CD14-positive monocyte (primary cell): ENCODE results near the gene SLC40A1. TPM values are rescaled to one million over a fixed set of nuclear protein-coding genes. Genes with fewer than 3 reads are reported as not detected.

ENCODE experiments used
- DNase-seq, 3 donors: peaks; one replicate each; pipeline ENCODE4 v3.0.0-alpha.2; 2011 to 2022
- H2AFZ ChIP-seq: 2 replicates; pipeline ENCODE4 v1.6.0; 2012; ENCODE audit warnings: mild to moderate bottlenecking, low read depth, low read length, inconsistent platforms; ENCODE audit not compliant: insufficient read depth, poor library complexity, severe bottlenecking
- H3K27ac ChIP-seq, 2 donors: 1 replicate in 1 of 2; 2 replicates in 1 of 2; pipeline ENCODE4 v1.5.1; 2012 to 2013; ENCODE audit warnings: low read length in 2 of 2, control low read depth in 1 of 2, inconsistent platforms in 1 of 2, low read depth in 1 of 2, mild to moderate bottlenecking in 1 of 2
- H3K27me3 ChIP-seq, 2 donors: one replicate each; pipeline versions ENCODE4 v1.6.0 to v1.6.1; 2011 to 2013; ENCODE audit warnings: low read length in 2 of 2; ENCODE audit not compliant: control insufficient read depth in 2 of 2, insufficient read depth in 2 of 2
- H3K36me3 ChIP-seq, 2 donors: replicated peaks in 1 of 2; 1 replicate in 1 of 2; 2 replicates in 1 of 2; pipeline versions ENCODE4 v1.5.1 to v1.6.1; 2012 to 2013; ENCODE audit warnings: low read length in 2 of 2, control low read depth in 1 of 2, inconsistent platforms in 1 of 2, mild to moderate bottlenecking in 1 of 2; ENCODE audit not compliant: insufficient read depth in 2 of 2, control insufficient read depth in 1 of 2
- H3K4me1 ChIP-seq, 2 donors: 1 replicate in 1 of 2; 2 replicates in 1 of 2; pipeline versions ENCODE4 v1.5.1 to v1.6.1; 2012 to 2013; ENCODE audit warnings: low read length in 2 of 2, control low read depth in 1 of 2, inconsistent platforms in 1 of 2, mild to moderate bottlenecking in 1 of 2, moderate library complexity in 1 of 2; ENCODE audit not compliant: insufficient read depth in 2 of 2, control insufficient read depth in 1 of 2
- H3K4me2 ChIP-seq: replicated peaks from 2 replicates; pipeline ENCODE3; 2012; ENCODE audit warnings: low read length, moderate library complexity, mild to moderate bottlenecking; ENCODE audit not compliant: poor library complexity, severe bottlenecking; ENCODE audit errors: extremely low read depth
- H3K4me3 ChIP-seq, 3 experiments: fragments of 200-600 bp in 1 of 3; sonication (generic) in 1 of 3; replicated peaks in 1 of 3; 1 replicate in 2 of 3; 2 replicates in 1 of 3; pipeline ENCODE4 v1.5.1; 2011 to 2013; ENCODE audit warnings: low read length in 3 of 3, mild to moderate bottlenecking in 3 of 3, control low read depth in 2 of 3, low read depth in 2 of 3, inconsistent platforms in 1 of 3, moderate library complexity in 1 of 3
- H3K79me2 ChIP-seq: 2 replicates; pipeline ENCODE4 v1.6.0; 2012; ENCODE audit warnings: mild to moderate bottlenecking, control low read depth, inconsistent platforms, low read length, moderate library complexity; ENCODE audit not compliant: insufficient read depth
- H3K9ac ChIP-seq: 2 replicates; pipeline ENCODE4 v1.6.0; 2017; ENCODE audit warnings: low read length, mild to moderate bottlenecking; ENCODE audit not compliant: insufficient read depth, poor library complexity, severe bottlenecking
- H3K9me3 ChIP-seq, 2 donors: replicated peaks in 1 of 2; 1 replicate in 1 of 2; 2 replicates in 1 of 2; pipeline versions ENCODE4 v1.5.1 to v1.6.1; 2012 to 2013; ENCODE audit warnings: low read length in 2 of 2, control low read depth in 1 of 2; ENCODE audit not compliant: control insufficient read depth in 1 of 2, insufficient read depth in 1 of 2
- H4K20me1 ChIP-seq: 2 replicates; pipeline ENCODE4 v1.6.0; 2012; ENCODE audit warnings: mild to moderate bottlenecking, low read length, control low read depth, moderate library complexity; ENCODE audit not compliant: insufficient read depth
- H3K27ac Mint-ChIP-seq, 7 donors: one replicate each; pipeline ENCODE4 v1.8.0; 2020; ENCODE audit warnings: mild to moderate bottlenecking in 7 of 7, mixed read lengths in 7 of 7, moderate library complexity in 6 of 7, inconsistent platforms in 2 of 7
- H3K27me3 Mint-ChIP-seq, 3 donors: one replicate each; pipeline ENCODE4 v1.8.0; 2021 to 2022; ENCODE audit warnings: low read depth in 3 of 3, mild to moderate bottlenecking in 3 of 3, mixed read lengths in 3 of 3, moderate library complexity in 3 of 3, inconsistent platforms in 1 of 3
- H3K36me3 Mint-ChIP-seq, 2 donors: one replicate each; pipeline ENCODE4 v1.8.0; 2020; ENCODE audit warnings: mixed read lengths in 2 of 2, inconsistent platforms in 1 of 2, mild to moderate bottlenecking in 1 of 2
- H3K4me1 Mint-ChIP-seq: one replicate; pipeline ENCODE4 v1.8.0; 2020; ENCODE audit warnings: mild to moderate bottlenecking, mixed read lengths
- H3K4me3 Mint-ChIP-seq, 2 donors: one replicate each; pipeline ENCODE4 v1.8.0; 2020; ENCODE audit warnings: mild to moderate bottlenecking in 2 of 2, mixed read lengths in 2 of 2, moderate library complexity in 1 of 2
- H3K9me3 Mint-ChIP-seq, 7 donors: one replicate each; pipeline ENCODE4 v1.8.0; 2020 to 2022; ENCODE audit warnings: mixed read lengths in 7 of 7, mild to moderate bottlenecking in 6 of 7, moderate library complexity in 6 of 7, inconsistent platforms in 2 of 7
- WGBS: methylation state at CpG from one replicate; pipeline ENCODE4 v1.1.5; 2013; ENCODE audit warnings: missing lambda C conversion rate; ENCODE audit not compliant: insufficient coverage; 5-methylcytosine and 5-hydroxymethylcytosine counted together
- intact Hi-C, 2 donors: fragments of 100-400 bp; cut with micrococcal nuclease; formaldehyde crosslinking; loops; one replicate each; pipeline versions ENCODE4 v1.15.0 to v1.15.1; 2023
- polyA plus RNA-seq, 3 donors: library from polyadenylated mRNA; depleted of rRNA in 1 of 3; unstranded in 2 of 3; stranded (reverse) in 1 of 3; fragments of 300-500 nt in 2 of 3; fragments of >200 nt in 1 of 3; fragmentation: Illumina TruSeq in 2 of 3; gene quantifications; 1 replicate in 2 of 3; 2 replicates in 1 of 3; pipeline ENCODE4 v1.2.3, GENCODE V29; 2012 to 2021
- TF ChIP-seq, protein P1 (sequence below): fragments of 200-600 bp; IDR thresholded peaks from one replicate; pipeline ENCODE4 v1.8.0; 2022; ENCODE audit warnings: antibody characterized with exemption, mild to moderate bottlenecking

SLC40A1 gene
- polyA plus RNA-seq, 3 donors = 7.9 to 91.6 (median 90.4) TPM

DNA sequence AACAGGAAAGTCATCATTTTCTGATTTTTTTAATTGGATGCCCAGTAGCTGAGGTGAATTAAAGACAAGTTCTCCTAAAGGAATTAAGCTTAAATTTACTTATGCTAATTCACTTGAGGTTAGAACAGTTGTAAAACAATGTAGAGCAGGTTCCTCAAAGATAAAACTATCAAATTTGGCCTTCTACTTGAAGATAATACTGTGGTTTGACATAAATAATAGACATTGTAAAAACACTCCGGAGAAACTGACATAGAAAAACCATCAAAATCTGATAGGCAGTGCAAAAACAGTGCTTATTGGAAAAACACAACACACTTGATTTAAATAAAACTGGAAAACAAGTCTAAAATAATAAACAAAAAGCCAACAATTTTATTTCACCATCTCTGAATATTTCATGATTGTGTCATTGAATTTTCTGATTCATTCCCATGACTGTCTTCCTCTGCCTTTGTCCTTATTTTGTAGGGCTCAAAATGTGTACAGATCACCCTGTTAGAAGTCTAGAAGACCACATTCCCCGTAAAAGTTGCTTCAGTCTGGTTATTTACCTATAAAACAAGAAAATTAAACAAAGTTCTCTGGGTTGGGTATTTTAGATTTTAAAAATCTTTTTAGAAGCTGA lies 28.3 kb upstream of the SLC40A1 start:
- no peak overlapping the region for H3K4me3 ChIP-seq
- H2AFZ ChIP-seq = no peak overlapping the region
- WGBS = no CpG with 5 or more reads among the region's 2 CpGs
- peaks cover 6% of the 10 kb centered on the region for H3K4me1 Mint-ChIP-seq
- H3K4me3 Mint-ChIP-seq = no peak overlapping the region
- H3K9me3 ChIP-seq = no peaks in the 10 kb centered on the region
- no peak overlapping the region for H3K27ac Mint-ChIP-seq
- TF ChIP-seq, protein P1, sequence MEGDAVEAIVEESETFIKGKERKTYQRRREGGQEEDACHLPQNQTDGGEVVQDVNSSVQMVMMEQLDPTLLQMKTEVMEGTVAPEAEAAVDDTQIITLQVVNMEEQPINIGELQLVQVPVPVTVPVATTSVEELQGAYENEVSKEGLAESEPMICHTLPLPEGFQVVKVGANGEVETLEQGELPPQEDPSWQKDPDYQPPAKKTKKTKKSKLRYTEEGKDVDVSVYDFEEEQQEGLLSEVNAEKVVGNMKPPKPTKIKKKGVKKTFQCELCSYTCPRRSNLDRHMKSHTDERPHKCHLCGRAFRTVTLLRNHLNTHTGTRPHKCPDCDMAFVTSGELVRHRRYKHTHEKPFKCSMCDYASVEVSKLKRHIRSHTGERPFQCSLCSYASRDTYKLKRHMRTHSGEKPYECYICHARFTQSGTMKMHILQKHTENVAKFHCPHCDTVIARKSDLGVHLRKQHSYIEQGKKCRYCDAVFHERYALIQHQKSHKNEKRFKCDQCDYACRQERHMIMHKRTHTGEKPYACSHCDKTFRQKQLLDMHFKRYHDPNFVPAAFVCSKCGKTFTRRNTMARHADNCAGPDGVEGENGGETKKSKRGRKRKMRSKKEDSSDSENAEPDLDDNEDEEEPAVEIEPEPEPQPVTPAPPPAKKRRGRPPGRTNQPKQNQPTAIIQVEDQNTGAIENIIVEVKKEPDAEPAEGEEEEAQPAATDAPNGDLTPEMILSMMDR = no peak
- intact Hi-C loops = no loop called here
- H3K4me1 ChIP-seq = peaks cover 4 to 9% of the 10 kb centered on the region in 2 donors
- H3K27me3 ChIP-seq = no peaks in the 10 kb centered on the region
- H3K27me3 Mint-ChIP-seq = no peaks in the 10 kb centered on the region
- no peaks in the 10 kb centered on the region for H3K9me3 Mint-ChIP-seq
- H3K36me3 Mint-ChIP-seq = no peaks in the 10 kb centered on the region
- H3K4me2 ChIP-seq = no peak overlapping the region
- H3K27ac ChIP-seq = no peak overlapping the region
- H3K36me3 ChIP-seq = no peaks in the 10 kb centered on the region
- no peaks in the 10 kb centered on the region for H4K20me1 ChIP-seq
- H3K79me2 ChIP-seq = no peaks in the 10 kb centered on the region
- DNase-seq = no peak
- H3K9ac ChIP-seq = no peak overlapping the region

DNA sequence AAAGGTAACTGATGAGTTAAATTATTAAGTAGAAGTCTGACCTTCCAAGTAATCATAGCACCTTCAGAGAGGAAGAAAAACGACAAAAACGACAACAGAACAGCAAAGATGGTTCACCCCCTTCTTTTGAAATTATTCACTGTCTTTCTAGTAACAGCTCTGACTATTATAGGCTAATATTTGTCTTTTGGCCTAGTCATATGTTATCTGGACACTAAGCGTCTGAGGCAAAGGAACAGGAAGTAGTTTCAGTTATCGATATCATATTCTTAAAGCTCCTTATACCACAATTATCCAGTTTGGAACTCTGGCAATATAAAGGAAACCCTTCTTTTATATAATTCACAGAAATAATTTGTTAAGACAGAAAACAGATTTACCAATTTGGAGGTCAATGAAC lies 27.6 kb upstream of the SLC40A1 start:
- Histone ChIP-seq H3K79me2 (no peaks in the 10 kb centered on the region), H2AFZ (no peak overlapping the region), H4K20me1 (no peaks in the 10 kb centered on the region), H3K4me1 (peaks cover 3 to 4% of the 10 kb centered on the region in 2 donors), H3K36me3 (no peaks in the 10 kb centered on the region), H3K4me3 (no peak overlapping the region), H3K27ac (no peak overlapping the region), H3K27me3 (no peaks in the 10 kb centered on the region), H3K4me2 (no peak overlapping the region), H3K9ac (no peak overlapping the region), H3K9me3 (no peaks in the 10 kb centered on the region)
- WGBS = no CpG with 5 or more reads among the region's 4 CpGs
- no peak overlapping the region for H3K27ac Mint-ChIP-seq
- no peak overlapping the region for H3K4me3 Mint-ChIP-seq
- no peaks in the 10 kb centered on the region for H3K9me3 Mint-ChIP-seq
- peaks cover 0 to 1% (median 0%) of the 10 kb centered on the region in 3 donors for H3K27me3 Mint-ChIP-seq
- H3K4me1 Mint-ChIP-seq = peaks cover 4% of the 10 kb centered on the region
- DNase-seq = no peak
- H3K36me3 Mint-ChIP-seq = no peaks in the 10 kb centered on the region
- intact Hi-C loops = no loop called here
- TF ChIP-seq, protein P1 = no peak
